ENCODE results near the gene LRRC26. TPM values are rescaled to one million over a fixed set of nuclear protein-coding genes. Genes with fewer than 3 reads are reported as not detected.

The LRRC26 gene
- total and polyA plus RNA-seq, 2 of the 13 experiments (the other 11 are each of a cell fraction or from before 2014, with no cell fraction given): not detected

DNA sequence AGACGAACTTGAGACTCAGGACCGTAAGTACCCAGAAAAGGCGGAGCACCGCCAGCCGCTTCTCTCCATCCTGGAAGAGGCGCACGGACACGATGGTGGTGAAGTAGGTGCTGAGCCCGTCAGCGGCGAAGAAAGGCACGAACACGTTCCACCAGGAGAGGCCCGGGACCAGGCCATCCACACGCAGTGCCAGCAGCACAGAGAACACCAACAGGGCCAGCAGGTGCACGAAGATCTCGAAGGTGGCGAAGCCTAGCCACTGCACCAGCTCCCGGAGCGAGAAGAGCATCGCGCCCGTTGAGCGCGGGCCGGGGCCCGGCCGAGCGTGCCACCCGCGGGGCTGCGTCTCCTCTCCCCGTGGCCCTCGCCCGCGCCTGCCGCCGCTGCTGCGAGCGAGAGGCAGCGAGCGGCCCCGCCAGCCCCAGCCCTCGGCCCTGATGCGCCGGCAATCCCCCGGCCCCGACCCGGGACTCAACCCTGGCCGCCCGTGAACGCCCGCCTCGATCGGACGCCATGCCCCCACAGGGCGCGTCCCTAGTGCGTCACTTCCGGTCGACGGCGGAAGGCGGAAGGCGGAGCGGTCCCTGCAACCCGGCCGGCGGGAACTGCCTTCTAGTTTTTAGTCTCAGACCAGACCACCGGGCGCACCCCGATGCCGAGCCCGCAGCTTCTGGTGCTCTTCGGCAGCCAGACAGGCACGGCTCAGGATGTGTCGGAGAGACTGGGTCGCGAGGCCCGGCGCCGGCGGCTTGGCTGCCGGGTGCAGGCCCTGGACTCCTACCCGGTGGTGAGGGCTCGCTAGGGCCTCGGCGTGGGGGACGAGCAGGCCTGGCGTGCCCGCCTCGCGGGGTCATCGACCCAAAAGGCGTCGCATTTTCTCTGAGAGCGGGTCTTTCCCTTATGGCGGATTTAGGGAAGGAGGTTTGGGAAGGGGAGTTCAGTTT lies 35.5 kb upstream of the LRRC26 start, which contains the start of the genes NDOR1 and TMEM203 (continued):
- TF ChIP-seq, protein P1, sequence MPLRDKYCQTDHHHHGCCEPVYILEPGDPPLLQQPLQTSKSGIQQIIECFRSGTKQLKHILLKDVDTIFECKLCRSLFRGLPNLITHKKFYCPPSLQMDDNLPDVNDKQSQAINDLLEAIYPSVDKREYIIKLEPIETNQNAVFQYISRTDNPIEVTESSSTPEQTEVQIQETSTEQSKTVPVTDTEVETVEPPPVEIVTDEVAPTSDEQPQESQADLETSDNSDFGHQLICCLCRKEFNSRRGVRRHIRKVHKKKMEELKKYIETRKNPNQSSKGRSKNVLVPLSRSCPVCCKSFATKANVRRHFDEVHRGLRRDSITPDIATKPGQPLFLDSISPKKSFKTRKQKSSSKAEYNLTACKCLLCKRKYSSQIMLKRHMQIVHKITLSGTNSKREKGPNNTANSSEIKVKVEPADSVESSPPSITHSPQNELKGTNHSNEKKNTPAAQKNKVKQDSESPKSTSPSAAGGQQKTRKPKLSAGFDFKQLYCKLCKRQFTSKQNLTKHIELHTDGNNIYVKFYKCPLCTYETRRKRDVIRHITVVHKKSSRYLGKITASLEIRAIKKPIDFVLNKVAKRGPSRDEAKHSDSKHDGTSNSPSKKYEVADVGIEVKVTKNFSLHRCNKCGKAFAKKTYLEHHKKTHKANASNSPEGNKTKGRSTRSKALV (CRISPR knock-in tag; IDR thresholded peaks at IDR 0.05): peak; percentile 23; the same call in 1 of the 2 replicates
- 0 out of 2 replicates have a peak, but pooled peaks have one; percentile 29 for TF ChIP-seq SATB2 (CRISPR knock-in tag; IDR thresholded peaks at IDR 0.05)
- peak; percentile 83; the same call in 1 of the 2 replicates for TF ChIP-seq SIN3A (IDR thresholded peaks at IDR 0.05; ENCODE audit: borderline replicate concordance, low read depth, low read length)
- TF ChIP-seq, protein P2, sequence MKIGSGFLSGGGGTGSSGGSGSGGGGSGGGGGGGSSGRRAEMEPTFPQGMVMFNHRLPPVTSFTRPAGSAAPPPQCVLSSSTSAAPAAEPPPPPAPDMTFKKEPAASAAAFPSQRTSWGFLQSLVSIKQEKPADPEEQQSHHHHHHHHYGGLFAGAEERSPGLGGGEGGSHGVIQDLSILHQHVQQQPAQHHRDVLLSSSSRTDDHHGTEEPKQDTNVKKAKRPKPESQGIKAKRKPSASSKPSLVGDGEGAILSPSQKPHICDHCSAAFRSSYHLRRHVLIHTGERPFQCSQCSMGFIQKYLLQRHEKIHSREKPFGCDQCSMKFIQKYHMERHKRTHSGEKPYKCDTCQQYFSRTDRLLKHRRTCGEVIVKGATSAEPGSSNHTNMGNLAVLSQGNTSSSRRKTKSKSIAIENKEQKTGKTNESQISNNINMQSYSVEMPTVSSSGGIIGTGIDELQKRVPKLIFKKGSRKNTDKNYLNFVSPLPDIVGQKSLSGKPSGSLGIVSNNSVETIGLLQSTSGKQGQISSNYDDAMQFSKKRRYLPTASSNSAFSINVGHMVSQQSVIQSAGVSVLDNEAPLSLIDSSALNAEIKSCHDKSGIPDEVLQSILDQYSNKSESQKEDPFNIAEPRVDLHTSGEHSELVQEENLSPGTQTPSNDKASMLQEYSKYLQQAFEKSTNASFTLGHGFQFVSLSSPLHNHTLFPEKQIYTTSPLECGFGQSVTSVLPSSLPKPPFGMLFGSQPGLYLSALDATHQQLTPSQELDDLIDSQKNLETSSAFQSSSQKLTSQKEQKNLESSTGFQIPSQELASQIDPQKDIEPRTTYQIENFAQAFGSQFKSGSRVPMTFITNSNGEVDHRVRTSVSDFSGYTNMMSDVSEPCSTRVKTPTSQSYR (CRISPR knock-in tag; IDR thresholded peaks at IDR 0.05; ENCODE audit: borderline replicate concordance): peak; percentile 47; the same call in 1 of the 2 replicates
- TF ChIP-seq SP5 (CRISPR knock-in tag; IDR thresholded peaks at IDR 0.05; ENCODE audit: borderline replicate concordance, low read depth): peak; percentile 58; the same call in 1 of the 2 replicates
- TF ChIP-seq, protein P3, sequence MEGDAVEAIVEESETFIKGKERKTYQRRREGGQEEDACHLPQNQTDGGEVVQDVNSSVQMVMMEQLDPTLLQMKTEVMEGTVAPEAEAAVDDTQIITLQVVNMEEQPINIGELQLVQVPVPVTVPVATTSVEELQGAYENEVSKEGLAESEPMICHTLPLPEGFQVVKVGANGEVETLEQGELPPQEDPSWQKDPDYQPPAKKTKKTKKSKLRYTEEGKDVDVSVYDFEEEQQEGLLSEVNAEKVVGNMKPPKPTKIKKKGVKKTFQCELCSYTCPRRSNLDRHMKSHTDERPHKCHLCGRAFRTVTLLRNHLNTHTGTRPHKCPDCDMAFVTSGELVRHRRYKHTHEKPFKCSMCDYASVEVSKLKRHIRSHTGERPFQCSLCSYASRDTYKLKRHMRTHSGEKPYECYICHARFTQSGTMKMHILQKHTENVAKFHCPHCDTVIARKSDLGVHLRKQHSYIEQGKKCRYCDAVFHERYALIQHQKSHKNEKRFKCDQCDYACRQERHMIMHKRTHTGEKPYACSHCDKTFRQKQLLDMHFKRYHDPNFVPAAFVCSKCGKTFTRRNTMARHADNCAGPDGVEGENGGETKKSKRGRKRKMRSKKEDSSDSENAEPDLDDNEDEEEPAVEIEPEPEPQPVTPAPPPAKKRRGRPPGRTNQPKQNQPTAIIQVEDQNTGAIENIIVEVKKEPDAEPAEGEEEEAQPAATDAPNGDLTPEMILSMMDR (CRISPR knock-in tag; IDR thresholded peaks at IDR 0.05): no peak
- TF ChIP-seq, protein P4, sequence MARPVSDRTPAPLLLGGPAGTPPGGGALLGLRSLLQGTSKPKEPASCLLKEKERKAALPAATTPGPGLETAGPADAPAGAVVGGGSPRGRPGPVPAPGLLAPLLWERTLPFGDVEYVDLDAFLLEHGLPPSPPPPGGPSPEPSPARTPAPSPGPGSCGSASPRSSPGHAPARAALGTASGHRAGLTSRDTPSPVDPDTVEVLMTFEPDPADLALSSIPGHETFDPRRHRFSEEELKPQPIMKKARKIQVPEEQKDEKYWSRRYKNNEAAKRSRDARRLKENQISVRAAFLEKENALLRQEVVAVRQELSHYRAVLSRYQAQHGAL (CRISPR knock-in tag; IDR thresholded peaks at IDR 0.05; ENCODE audit: not compliant biosample characterization): no peak
- TF ChIP-seq, protein P5, sequence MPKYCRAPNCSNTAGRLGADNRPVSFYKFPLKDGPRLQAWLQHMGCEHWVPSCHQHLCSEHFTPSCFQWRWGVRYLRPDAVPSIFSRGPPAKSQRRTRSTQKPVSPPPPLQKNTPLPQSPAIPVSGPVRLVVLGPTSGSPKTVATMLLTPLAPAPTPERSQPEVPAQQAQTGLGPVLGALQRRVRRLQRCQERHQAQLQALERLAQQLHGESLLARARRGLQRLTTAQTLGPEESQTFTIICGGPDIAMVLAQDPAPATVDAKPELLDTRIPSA (CRISPR knock-in tag; IDR thresholded peaks at IDR 0.05; ENCODE audit: borderline replicate concordance): no peak
- TF ChIP-seq, protein P6, sequence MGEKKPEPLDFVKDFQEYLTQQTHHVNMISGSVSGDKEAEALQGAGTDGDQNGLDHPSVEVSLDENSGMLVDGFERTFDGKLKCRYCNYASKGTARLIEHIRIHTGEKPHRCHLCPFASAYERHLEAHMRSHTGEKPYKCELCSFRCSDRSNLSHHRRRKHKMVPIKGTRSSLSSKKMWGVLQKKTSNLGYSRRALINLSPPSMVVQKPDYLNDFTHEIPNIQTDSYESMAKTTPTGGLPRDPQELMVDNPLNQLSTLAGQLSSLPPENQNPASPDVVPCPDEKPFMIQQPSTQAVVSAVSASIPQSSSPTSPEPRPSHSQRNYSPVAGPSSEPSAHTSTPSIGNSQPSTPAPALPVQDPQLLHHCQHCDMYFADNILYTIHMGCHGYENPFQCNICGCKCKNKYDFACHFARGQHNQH (CRISPR knock-in tag; IDR thresholded peaks at IDR 0.05): peak; percentile 76; the same call in 1 of the 2 replicates
- TF ChIP-seq ZNF430 (CRISPR knock-in tag; IDR thresholded peaks at IDR 0.05): 0 out of 2 replicates have a peak, but pooled peaks have one; percentile 47
- no peak for TF ChIP-seq ZNF672 (CRISPR knock-in tag; IDR thresholded peaks at IDR 0.05)
- peak; percentile 62 for TF ChIP-seq HNRNPLL (IDR thresholded peaks at IDR 0.05; ENCODE audit: low read depth, low read length, poor library complexity, severe bottlenecking)
- TF ChIP-seq ZNF121 (CRISPR knock-in tag; IDR thresholded peaks at IDR 0.05): 0 out of 2 replicates have a peak, but pooled peaks have one; percentile 14
- TF ChIP-seq KMT2A (CRISPR knock-in tag; IDR thresholded peaks at IDR 0.05): peak; percentile 88
- TF ChIP-seq ATF7-NPFF (CRISPR knock-in tag; IDR thresholded peaks at IDR 0.05; ENCODE audit: low read depth): peak; percentile 71; the same call in 1 of the 2 replicates
- TF ChIP-seq, protein P7, sequence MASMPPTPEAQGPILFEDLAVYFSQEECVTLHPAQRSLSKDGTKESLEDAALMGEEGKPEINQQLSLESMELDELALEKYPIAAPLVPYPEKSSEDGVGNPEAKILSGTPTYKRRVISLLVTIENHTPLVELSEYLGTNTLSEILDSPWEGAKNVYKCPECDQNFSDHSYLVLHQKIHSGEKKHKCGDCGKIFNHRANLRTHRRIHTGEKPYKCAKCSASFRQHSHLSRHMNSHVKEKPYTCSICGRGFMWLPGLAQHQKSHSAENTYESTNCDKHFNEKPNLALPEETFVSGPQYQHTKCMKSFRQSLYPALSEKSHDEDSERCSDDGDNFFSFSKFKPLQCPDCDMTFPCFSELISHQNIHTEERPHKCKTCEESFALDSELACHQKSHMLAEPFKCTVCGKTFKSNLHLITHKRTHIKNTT (CRISPR knock-in tag; IDR thresholded peaks at IDR 0.05): no peak

All from HepG2 (cell line).